Measurements from ENCODE around the gene CCDC154.

CCDC154 gene

DNA sequence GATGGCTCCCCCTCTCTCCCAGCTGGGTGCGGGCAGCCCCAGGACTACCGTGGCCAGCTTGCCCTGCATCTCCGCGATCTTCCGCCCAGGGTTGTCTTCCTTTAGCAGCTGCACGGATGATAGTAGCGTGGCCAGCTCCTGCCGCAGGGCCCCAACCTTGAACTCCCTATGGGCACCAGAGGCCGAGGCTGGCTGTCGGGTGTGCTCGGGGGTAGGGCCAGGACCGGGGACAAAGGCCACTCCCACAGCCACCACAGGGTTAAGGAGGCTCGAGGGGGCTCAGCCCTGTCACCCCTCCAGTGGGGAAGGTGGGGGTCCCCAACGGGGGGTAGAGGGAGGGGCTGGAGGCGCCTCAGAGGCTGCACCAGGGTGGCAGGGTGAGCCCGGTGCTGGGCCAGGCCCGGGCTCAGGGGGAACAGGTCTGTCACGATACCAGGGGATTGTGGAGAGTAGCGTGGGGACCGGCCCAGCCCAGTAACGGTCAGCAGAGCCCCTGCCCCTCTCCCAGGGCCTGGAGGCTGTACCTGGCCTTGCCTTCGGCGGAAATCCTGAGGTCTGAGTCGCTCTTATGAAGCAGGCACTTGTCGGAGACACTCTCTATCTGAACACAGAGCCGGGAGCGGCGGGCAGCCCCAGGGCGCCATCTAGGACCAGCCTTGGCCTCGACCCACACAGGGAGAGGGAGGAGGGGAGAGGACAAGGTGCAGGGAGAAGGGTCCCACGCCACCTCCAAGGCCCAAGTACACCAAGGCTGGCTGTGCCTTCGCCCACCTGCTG lies 8.2 kb downstream of the CCDC154 start:
- no peak for DNase-seq

DNA sequence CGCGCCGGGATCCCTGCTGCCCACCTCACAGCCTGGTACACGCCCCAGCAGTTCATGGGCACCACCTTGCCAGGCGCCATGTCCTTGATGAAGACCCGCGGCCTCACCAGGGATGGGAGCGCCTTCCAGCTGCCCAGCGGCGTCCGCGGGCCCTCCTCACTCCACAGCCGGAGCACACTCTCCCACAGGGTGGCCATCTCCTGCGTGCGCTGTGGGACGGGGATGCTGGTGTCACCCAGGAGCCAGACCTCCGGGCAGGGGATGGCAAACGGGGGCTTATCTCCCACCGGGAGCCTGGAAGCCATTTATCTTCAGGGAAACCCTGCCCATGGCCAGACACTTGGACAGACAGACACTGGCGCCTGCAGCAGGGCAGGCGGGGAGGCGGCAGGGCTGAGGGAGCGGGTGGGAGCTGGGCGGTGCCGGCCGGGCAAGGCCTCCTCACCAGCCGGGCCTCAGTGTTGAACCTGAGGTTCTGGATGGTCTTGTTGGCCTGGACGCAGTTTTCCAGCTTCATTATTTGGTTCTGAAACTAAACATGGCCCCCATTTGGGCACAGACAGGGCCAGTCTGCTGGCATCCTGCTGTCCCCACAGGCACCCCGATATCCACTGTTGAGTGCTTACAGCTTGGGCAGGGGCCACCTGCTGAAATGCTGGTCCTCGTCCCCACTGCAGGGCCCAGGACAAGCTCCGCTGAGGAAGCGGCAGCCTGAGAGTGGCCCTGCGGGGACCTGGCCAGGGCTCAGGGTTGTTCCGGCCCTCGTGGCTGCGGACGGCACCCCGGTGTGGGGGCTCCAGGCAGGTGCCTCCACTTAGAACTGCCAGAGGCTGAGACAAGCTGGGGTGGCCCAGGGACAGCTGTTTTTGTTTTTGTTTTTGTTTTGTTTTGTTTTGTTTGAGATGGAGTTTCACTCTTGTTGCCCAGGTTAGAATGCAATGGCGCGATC lies 9.4 kb downstream of the CCDC154 start:
- DNase-seq = no peak

DNA sequence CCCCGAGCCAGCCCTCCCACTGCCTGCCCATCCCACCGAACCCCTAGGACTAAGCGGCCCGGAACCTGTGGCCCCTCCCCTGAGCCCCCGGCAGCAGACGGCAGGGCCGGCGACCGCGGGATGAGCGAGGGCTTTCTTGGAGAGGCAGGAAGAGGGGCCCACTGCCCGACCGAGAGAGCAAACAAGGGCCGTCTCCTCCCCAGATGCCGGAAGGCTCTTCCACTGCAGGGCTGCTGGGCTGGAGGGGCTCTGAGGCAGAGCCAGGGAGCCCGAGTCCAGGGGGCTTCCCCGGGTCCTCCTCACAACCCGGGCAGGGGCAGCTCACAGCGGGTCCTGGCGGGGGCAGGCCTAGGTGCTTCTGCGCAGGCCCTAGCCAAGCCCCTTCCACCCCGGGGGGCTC lies 10.6 kb downstream of the CCDC154 start:
- DNase-seq = no peak

DNA sequence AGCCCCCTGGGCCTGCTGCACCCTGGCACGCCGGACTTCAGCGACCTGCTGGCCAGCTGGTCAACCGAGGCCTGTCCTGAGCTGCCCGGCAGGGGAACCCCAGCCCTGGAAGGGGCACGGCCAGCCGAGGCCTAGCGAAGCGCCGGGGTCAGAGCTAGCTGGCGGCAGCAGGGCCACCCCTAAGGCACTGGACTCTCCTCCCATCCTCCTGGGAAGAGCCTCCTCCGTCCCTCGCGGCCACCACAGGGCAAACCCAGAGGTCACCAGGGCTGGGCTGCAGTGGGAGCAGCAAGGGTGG lies 11.1 kb downstream of the CCDC154 start:
- DNase-seq = no peak

DNA sequence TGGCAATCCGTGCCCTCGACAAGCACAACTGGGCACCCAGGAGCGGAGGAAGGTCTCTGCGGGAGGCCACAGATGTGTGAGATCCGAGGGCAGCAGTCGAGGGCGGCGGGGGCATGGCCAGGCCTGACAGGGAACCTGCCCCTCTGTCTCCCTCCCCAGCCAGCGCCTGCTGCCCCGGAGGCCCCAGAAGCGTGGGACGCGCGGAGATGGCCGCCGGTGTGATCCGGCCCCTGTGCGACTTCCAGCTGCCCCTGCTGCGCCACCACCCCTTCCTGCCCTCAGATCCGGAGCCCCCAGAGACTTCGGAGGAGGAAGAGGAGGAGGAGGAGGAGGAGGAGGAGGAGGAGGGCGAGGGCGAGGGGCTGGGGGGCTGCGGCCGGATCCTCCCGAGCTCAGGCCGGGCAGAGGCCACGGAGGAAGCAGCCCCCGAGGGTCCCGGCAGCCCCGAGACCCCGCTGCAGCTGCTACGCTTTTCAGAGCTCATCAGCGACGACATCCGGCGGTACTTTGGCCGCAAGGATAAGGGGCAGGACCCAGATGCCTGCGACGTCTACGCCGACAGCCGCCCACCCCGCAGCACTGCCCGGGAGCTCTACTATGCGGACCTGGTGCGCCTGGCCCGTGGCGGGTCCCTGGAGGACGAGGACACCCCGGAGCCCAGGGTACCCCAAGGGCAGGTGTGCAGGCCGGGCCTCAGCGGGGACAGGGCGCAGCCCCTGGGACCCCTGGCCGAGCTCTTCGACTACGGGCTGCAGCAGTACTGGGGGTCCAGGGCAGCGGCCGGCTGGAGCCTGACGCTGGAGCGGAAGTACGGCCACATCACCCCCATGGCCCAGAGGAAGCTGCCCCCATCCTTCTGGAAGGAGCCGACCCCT lies 11.7 kb downstream of the CCDC154 start:
- DNase-seq = no peak

DNA sequence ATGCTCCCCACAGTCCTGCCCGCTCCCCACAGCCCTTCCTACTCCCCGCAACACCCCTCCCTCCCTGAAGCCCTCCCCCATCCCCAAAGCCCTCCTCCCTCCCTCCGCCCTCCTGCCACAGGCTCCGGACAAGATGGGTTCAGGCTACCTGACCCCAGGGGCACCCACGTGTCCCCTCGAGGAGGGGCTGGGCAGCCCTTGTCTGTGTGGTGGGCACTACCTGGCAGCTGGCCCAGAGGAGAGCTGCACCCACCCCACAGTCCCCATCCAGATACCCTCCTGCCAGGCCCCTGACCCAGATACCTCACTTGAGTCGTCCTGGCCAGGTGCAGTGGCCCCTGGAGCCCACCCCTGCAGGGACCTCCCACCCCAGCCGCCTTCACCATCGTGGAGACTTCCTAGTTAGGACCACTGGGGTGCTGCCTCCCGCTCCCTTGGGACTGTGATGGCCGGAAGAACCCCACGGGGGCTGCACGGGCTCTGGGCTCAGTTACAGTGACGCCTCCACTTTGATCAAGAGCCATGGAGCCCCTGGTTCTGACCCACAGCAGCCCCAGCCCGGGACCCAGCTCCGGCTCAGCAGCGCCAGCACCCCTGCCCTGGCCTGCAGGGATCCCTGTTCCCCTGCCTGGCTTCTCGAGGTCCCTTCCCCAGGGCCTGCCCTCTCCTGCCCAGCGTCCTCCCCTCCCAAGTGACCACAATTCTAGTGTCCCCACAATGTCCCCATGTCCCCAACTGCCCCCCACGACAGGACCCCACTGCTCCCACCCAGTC lies 12.7 kb downstream of the CCDC154 start:
- DNase-seq = no peak

DNA sequence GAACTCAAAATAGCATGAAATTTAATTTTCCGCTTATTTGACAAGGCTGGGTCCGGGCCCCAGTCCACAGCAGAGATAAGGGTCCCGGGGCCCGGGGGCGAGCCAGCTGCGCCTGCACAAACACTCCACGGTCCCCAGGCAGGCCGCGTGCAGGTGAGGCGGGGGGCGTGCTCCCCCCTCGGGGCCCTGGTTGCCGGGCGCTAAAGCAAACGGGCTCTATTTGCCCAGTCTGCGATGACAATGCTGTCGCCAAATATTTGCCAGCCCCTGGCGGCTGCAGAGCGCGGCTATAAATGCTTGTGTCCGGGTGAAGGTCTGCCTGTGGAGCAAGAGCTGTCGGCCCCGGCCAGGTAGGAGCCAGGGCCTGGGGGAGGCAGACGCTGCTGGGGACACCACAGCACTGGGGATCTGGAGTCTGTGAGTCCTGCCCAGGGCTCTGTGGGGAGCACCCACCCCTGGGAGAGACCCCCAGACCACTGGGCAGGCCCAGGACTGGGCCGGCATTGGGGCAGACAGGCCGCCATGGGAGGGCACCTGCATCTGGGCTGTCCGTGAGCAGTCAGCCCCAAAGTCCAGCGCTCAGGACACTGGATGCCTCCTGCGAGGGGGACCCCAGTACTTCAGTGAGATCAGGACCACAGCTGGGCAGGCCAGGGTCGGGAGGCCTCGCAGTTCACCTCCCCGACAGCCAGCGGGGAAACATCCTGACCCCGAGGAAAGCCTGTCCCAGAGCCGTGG lies 13.4 kb downstream of the CCDC154 start, which contains the start of gene PERCC1:
Gene PERCC1 (plus strand): TSS at position 320 of the 738 bp plus-strand sequence. CDS start 1,516 bp downstream, outside the sequence.
- no peak for DNase-seq

DNA sequence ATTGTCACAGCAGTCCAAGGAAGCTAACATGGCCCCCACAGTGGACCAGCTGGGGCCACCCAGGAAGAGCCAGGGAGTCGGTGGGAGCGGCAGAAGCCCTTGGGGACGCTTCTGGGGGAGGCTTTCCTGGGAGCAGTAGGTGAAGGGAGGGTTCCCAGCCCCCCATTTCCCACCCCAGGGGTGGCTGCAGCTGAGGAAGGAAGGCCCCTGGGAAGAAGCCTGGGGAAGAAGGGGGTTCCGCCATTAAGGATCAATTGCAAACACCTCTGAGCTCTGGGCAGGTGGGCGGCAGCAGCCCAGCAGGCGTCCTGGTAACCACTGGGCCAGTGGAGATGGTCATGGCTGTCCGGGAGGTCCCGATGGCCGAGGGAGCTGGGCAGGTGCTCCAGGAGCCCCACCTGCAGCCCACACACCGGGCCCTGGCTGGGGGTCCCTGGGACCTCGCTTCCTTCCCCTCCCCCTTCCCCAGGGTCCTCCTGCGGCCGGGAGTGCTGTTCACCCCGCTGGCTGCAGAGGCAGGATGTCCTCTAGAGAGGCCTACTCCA lies 14.1 kb downstream of the CCDC154 start:
- DNase-seq = no peak

DNA sequence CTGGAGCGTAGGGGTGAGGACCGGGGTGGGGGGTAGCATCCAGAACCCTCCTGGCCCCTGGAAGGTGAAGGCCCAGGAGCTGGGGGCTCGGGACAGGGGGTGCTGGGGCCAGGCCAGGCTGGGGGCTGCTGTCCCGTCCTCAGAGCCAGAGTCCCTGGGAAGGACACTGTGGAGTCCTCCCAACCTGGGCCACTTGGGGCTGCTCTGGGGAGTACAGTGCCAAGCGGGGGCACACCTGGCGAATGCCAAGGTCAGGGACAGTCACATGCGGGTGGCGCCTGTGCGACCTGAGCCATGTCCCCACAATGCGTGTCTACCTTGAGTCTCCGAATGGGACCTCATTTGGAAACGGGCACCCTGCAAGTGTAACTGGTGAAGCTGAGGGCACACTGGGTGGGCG lies 14.7 kb downstream of the CCDC154 start:
- no peak for DNase-seq

DNA sequence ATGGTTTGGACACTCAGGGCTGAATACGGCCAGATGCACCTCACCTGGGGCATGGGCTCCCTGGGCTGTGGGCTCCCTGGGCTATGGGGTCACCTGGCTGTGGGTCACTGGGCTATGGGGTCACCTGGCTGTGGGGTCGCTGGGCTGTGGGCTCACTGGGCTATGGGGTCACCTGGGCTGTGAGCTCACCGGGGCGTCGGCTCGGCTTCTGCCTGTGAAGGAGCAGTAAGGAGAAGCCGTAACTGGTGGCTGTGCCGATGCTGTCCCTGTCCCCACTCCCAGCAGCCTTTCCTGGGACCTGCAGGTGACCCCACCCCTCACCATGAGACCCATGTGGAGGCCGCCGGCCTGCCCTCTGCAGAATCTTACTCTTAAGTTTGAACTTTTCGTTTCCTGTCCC lies 15.3 kb downstream of the CCDC154 start:
- no peak for DNase-seq

DNA sequence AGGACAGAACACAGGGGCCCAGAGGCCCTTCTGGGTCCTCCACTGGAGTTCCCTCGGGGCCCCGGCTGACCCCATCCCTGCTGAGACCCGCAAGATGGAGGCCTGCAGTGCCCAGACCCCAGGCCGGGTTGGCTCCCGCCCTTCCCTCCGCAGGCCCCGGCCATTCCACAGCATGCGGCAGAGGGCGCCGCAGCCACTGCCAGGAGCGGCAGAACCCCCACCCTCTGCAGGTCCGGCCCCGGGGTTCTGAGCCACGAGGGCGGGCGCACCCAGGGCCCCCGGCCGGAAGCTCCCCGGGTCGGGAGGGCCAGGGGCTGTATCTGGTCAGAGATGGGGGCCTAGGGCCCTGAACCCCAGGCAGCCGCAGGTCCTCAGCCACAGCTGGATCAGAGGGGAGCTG lies 15.8 kb downstream of the CCDC154 start:
- DNase-seq = no peak

DNA sequence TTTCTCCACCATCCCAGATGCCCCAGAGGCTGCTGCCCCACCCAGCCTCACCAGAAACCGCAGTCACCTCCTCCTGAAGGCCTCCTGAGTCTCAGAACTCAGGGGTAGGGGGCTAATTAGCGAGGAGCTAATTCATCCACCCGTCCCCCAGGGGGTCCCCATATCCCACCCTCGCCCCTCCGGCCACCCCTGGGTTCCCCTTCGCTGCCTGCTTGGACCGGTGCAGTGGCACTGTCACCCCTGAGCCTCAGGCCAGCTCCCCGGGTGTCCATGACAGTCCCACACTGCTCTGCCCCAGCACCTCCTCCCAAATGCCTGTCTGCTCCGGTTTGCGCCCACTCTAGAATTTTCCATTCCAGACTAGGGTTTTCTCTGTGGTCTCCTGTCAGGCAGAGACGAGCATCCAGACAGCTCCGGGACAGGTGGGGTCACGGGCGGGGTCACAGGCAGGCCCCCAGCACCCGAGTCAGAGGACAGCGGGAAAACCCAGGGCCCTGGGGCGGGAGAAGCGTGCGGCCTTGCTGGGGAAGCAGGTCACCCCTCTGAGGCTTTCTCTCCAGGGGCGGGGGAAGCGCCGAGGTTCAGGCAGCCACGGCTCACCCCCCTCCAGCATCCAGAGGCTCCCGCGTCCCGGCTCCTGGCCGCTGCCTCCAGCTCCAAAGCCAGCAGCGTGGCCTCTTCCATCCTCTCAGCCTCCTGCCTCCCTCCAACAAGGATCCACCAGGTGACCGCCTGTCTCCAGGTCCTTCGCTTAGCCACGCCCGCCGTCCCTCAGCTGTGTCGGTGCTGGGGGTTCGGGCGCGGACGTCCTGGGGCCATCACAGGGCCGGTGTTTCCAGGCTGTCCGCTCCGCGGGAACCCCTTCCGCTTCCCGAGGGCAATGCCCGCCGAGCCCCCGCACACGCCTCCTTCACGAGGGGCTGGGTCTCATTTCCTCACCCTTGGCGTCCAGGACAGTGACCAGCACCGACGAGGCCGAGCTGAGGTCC lies 16.6 kb downstream of the CCDC154 start:
- no peak for DNase-seq

DNA sequence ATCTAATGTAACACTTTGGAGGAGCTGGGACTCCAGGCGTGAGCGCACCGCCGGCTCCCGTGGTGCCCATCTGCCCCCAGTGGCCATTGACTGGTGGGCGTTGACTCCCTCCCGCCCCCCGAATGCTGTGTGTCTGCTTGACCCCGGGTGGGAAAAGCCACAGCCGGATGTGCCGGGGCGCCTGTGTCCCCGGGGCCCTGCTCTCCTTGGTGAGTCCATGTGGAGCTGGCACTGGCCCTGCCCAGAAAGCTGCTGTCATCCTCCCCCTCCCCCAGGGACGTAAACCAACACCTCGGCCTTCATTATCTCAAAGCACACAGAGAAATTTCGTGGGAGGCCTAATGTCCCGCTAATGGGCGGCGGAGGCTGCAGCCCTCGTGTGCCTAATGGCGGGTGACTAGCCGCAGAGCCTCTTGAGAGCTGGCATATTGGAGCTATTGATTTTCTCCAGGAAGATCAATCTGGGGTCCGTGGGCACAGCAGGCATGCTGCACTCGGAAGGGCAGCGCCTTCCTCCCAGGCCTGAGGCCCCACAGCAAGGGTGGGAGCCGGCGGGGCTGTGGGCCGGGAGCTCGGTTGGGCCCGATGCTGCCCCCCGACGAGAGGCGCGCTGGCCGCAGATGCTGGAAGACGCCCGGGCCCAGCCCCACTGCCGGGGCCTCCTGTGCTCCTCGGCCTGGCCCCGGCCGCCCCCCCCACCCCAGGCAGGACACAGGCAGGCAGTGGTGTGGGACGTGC lies 17.5 kb downstream of the CCDC154 start:
- DNase-seq = no peak

DNA sequence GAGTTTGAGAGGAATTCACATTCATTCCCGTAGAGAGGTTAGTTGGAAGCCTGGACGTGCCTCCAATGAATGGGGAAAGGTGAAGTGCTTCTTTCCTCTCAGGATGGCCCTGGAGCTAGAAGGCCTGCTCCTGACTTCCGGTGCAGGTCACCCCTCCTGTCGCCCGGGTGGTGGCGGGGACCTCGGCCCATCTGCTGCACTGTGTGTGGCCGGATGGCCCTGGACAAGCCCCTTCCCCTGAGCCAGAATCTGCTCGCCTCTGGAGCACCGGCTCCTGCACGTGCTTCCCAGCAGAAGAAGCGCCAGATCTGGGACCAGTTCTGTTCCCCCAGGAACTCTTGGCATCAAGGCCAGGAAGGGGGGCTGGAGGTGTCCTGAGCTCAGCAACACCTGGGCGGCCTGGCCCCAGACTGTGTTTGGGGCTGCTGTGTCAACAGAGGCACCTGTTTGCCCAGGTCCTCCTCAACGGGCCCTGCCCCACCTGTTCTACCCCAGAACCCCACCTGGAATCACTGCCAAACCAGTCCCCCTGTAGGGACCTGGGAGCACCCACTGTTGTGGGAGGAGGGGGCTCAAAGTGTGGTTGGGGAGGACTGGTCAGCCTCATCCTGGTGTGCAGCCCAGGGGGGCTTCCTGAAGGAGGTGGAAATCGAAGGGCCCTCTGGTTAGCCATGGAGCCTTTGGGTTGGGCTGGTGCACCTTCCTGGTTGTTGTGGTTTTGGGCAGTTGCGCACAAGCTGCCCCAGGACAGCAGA lies 18.6 kb downstream of the CCDC154 start:
- no peak for DNase-seq

DNA sequence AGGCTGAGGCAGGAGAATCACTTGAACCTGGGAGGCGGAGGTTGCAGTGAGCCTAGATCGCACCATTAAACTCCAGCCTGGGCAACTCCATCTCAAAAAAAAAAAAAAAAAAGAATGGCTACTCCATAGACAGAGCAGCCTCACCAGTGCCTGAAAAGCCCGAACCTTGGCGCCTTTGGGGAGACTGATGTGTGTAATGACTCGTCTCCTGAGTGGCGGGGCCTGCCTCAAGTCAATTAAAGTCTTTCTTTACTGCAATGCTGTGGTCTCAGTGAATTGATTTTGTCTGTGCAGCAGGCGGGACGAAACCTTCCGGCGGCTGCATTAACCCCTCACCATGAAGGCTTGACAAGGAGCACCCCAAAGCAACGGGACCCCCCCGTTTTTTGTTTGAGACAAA lies 20.3 kb downstream of the CCDC154 start:
- DNase-seq = no peak

DNA sequence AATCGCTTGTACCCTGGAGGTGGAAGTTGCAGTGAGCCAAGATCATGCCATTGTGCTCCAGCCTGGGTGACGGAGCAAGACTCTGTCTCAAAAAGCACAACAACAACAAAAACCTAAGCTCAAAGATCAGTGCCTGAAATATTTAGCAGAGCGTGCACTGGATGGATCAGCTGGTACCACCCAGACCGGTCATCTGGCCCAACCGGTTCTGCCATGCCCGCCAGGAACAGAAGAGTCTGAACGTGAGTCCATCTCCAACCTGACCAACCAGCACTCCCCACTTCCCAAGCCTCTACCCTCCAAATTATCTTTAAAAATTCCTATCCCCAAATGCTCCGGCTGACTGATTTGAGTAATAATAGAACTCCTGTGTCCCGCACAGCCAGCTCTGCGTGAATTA lies 22.3 kb downstream of the CCDC154 start:
- DNase-seq = no peak

DNA sequence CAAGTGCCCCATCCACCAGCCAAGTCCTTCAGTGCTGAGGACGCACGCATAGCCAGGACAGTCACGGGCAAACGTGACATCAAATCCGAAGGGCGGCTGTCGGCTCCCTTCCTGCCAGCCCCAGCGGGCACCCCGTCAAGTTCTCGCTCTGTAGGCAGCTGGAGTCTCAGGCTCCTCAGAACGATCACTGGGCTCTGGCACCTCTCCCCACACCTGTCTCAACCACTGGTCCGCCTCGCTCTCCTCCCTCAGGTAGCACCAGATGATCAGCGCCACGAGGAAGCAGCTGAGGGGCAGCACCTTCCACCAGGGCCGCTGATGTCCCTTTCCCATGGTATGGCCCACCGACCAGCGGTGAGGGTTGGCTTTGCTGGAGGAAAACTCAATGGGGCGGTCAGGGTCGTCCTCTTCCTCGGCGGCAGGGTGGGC lies 24.2 kb downstream of the CCDC154 start:
- no peak for DNase-seq

DNA sequence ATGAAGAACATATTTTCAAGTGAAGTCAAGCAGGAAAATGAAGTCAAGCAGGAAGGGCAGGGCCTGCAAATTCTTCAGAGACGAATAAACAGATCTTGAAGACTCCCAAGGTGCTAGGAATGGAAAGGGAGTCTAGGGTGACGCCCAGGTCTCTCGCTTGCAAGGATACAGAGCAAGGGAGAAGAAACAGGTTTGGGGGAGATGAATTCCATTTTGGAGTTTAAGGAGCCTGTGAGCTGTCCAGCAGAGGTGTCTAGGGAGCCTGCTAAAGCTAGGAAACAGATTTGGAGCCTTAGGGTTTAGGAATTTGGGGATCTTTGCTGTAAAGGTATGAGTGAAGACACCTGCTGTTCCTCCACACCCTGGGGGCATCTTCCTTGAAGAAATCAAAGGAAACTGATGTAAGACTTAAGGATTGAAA lies 27.8 kb downstream of the CCDC154 start:
- DNase-seq = no peak
